ENCODE results near the gene DNAH11.

The DNAH11 gene

GRCh38 chr7:21743493-21743892 is 200.7 kb downstream of the DNAH11 start:
- in situ Hi-C loops (cut with MboI; ENCODE audit: low sequenced_read_pairs, unreplicated experiment), result no loop called here
- DNase-seq (ENCODE audit: low spot score), result no peak
- TF ChIP-seq, protein P1, sequence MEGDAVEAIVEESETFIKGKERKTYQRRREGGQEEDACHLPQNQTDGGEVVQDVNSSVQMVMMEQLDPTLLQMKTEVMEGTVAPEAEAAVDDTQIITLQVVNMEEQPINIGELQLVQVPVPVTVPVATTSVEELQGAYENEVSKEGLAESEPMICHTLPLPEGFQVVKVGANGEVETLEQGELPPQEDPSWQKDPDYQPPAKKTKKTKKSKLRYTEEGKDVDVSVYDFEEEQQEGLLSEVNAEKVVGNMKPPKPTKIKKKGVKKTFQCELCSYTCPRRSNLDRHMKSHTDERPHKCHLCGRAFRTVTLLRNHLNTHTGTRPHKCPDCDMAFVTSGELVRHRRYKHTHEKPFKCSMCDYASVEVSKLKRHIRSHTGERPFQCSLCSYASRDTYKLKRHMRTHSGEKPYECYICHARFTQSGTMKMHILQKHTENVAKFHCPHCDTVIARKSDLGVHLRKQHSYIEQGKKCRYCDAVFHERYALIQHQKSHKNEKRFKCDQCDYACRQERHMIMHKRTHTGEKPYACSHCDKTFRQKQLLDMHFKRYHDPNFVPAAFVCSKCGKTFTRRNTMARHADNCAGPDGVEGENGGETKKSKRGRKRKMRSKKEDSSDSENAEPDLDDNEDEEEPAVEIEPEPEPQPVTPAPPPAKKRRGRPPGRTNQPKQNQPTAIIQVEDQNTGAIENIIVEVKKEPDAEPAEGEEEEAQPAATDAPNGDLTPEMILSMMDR (IDR thresholded peaks at IDR 0.05; ENCODE audit: borderline replicate concordance, control extremely low read depth, extremely low read depth, insufficient read depth, missing control alignments), result no peak

GRCh38 chr7:21746949-21747348 is 204.1 kb downstream of the DNAH11 start:
- in situ Hi-C loops (cut with MboI; ENCODE audit: low sequenced_read_pairs, unreplicated experiment), result no loop called here
- DNase-seq (ENCODE audit: low spot score), result no peak
- TF ChIP-seq, protein P1 (IDR thresholded peaks at IDR 0.05; ENCODE audit: borderline replicate concordance, control extremely low read depth, extremely low read depth, insufficient read depth, missing control alignments), result no peak

- TF ChIP-seq, protein P1 (IDR thresholded peaks at IDR 0.05; ENCODE audit: borderline replicate concordance, control extremely low read depth, extremely low read depth, insufficient read depth, missing control alignments), result no peak
- no peak for DNase-seq (ENCODE audit: low spot score)
- in situ Hi-C loops (cut with MboI; ENCODE audit: low sequenced_read_pairs, unreplicated experiment), result no loop called here
These were observed 205.0 kb downstream of the DNAH11 start for GRCh38 chr7:21747806-21748205.

- in situ Hi-C loops (cut with MboI; ENCODE audit: low sequenced_read_pairs, unreplicated experiment), result no loop called here
- DNase-seq (ENCODE audit: low spot score), result no peak
- TF ChIP-seq, protein P1 (IDR thresholded peaks at IDR 0.05; ENCODE audit: borderline replicate concordance, control extremely low read depth, extremely low read depth, insufficient read depth, missing control alignments), result no peak
These were observed 206.5 kb downstream of the DNAH11 start for GRCh38 chr7:21749378-21749777.

GRCh38 chr7:21753071-21753470 is 210.2 kb downstream of the DNAH11 start:
- in situ Hi-C loops (cut with MboI; ENCODE audit: low sequenced_read_pairs, unreplicated experiment), result loop anchor here (25.0 kb wide), 1 partner anchor 491 kb away; no protein-coding TSS in a partner anchor
- DNase-seq (ENCODE audit: low spot score), result no peak
- TF ChIP-seq, protein P1 (IDR thresholded peaks at IDR 0.05; ENCODE audit: borderline replicate concordance, control extremely low read depth, extremely low read depth, insufficient read depth, missing control alignments), result no peak

GRCh38 chr7:21754963-21755362 is 212.1 kb downstream of the DNAH11 start:
- DNase-seq (ENCODE audit: low spot score), result no peak
- in situ Hi-C loops (cut with MboI; ENCODE audit: low sequenced_read_pairs, unreplicated experiment), result loop anchor here (25.0 kb wide), 1 partner anchor 493 kb away; no protein-coding TSS in a partner anchor
- TF ChIP-seq, protein P1 (IDR thresholded peaks at IDR 0.05; ENCODE audit: borderline replicate concordance, control extremely low read depth, extremely low read depth, insufficient read depth, missing control alignments), result no peak
